B cell (primary cell): Measurements from ENCODE around the gene CBX4.

ENCODE experiments used
- CTCF ChIP-seq: fragments of 200-600 bp; IDR thresholded peaks from one replicate; pipeline ENCODE4 v1.8.0; 2022; ENCODE audit warnings: antibody characterized with exemption, mild to moderate bottlenecking
- EZH2 ChIP-seq: IDR thresholded peaks from 2 replicates; pipeline ENCODE4 v1.6.1; 2012; ENCODE audit warnings: borderline replicate concordance, low read depth, mild to moderate bottlenecking, moderate library complexity, low read length; ENCODE audit not compliant: insufficient read depth, poor library complexity, severe bottlenecking

GRCh38 chr17:79803421-79803996 is 35.7 kb downstream of the CBX4 start:
- TF ChIP-seq EZH2 (no peak), CTCF (no peak)
